Right forelimb (tissue), 1 donor: ENCODE data around the gene DLG2.
"Not testable (repeated sequence)": the region's sequence is repeated elsewhere in the genome, so short reads cannot be mapped to it uniquely, and the experiment has no call there.

Experiments
- DNase-seq: peaks from one replicate; pipeline ENCODE4 v3.0.0-alpha.2; 2018

Gene DLG2

GRCh38 chr11:85301895-85302678 is 325.1 kb downstream of the DLG2 start:
- no peak for DNase-seq

DNA sequence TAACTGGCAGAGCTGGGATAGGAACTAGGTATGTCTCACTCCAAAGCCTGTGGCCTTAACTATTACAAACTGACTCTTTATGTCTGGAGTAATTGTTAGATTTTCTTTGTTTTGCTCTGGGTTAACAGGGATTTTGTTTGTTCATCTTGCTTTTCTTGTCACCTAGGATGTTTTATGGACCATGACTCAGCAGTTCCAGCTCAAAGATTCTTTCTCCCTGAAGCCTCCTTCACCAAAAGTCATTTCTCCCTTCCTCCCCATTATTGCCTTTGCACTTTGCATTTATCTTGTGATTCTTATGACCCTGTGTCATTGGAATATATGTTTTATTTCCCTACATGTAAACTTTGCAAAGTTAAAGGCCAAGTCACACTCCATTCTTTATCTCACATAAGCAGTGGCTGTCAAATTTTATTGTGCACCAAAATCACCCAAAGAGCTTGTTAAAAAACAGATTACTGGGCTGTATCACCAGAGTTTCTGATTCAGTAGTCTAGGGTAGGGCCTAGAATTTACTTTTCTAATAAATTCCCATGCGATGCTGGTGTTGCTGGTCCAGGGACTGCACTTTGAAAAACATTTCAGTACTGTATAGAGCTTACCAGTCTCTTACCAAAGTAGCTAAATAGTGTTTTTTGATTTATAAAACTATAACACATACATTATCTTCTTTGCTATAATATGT is 327.7 kb downstream of the DLG2 start:
- no peak for DNase-seq

DNA sequence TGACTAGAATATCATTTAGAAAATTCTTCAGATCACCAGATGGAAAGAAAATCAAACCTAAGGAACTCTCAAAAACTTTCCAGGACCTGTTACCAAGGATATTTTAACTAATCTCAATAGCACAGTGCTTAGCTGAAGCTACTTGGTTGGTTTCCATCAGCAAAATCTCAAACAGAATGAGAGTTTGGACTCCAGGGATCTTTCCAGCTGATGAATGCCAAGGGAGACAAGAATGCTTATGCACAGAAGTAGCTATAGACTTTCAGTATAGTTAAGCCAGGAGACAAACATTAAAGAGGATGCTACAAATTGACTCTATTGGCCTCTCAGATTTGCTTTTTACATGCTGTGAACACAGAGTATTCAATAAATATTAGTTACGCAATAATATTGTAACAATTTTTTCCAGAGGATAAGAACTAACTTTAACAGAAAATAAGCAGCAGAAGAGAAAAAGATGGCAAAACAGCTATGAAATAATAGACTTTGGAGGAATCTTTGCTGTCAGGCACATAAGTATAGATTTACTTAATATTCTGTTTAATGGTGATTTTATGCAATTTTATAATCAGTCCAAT is 331.4 kb downstream of the DLG2 start:
- DNase-seq: no peak

DNA sequence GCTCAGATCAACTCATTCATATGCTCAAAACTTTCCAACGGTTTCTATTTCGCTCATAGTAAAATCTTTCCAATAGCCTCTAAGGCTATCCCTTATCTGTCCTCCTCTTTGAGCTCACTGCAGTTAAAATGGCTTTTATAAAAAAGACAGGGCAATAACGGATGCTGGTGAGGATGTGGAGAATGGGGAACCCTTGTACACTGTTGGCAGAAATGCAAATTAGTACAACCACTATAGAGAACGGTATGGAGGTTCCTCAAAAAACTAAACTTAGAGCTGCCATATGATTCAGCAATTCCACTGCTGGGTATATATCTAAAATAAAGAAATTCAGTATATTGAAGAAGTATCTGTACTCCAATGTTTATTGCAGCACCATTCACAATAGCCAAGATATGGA is 345.6 kb downstream of the DLG2 start:
- no peak for DNase-seq

DNA sequence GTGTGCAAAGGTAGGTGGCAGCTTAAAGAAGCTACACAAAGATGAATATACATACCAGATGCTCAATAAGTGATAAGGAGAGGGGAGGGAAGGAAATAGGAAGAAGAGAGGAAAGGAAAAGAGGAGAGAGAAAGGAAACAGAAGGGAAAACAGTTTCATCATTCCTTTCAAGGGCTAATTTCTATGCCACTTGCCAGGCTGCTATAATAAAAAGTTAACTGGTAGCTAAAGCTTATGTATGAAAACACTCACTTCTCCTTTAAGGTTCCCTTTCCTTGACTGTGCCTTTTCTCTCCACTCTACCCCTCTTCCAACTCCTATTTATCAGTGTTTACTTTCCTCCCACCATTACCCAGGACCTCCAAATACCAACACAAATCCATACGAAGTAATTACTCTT is 347.9 kb downstream of the DLG2 start:
- DNase-seq: no peak

DNA sequence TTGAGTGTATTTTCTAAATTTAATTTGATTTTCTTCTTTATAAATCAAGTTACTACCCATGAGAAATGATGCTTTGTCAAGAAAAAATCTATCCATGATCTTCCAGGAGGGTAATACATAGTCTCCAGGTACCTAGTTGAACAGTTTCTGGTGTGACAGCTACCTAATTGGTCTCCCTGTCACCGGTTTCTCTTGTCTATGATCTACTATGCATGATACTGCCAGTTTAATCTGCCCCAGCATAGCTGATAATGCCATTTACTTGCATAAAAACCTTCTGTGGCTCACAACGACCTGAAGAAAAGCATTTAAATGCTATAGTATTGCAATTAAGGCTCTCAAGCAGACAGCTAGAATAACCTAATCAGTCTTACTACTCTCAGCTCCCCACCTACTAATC is 349.5 kb downstream of the DLG2 start:
- DNase-seq: no peak

DNA sequence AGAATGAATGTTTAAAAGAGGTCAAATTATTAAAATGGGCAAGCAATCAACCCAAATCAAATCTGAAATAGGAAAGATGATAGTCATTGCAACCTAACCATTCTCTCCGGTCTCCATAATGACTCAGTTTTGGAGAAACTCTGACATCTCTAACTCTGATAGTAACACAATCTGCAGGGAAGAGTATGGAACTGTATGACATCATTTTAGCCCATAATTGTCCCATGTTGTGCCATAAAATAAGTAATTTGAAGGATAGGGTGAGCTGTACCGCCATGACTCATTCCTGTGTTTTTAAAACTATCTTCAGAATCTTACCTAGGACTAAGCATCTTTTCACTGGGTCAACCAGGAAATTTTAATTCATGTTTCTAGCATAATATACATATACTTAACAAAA is 350.8 kb downstream of the DLG2 start:
- no peak for DNase-seq

DNA sequence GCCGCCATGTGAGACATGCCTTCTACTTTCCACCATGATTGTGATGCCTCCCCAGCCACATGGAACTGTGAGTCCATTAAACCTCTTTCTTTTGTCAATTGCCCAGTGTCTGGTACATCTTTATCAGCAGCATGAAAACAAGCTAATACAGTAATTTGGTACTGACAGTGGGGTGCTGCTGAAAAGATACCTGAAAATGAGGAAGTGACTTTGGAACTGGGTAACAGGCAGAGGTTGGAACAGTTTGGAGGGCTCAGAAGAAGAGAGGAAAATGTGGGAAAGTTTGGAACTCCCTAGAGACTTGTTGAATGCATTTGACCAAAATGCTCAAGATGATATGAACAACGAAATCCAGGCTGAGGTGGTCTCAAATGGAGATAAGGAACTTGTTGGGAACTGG is 356.8 kb downstream of the DLG2 start:
- DNase-seq: not testable (repeated sequence)

GRCh38 chr11:85269109-85269508 is 358.0 kb downstream of the DLG2 start:
- DNase-seq: no peak

GRCh38 chr11:85266646-85267045 is 360.5 kb downstream of the DLG2 start:
- DNase-seq: no peak

DNA sequence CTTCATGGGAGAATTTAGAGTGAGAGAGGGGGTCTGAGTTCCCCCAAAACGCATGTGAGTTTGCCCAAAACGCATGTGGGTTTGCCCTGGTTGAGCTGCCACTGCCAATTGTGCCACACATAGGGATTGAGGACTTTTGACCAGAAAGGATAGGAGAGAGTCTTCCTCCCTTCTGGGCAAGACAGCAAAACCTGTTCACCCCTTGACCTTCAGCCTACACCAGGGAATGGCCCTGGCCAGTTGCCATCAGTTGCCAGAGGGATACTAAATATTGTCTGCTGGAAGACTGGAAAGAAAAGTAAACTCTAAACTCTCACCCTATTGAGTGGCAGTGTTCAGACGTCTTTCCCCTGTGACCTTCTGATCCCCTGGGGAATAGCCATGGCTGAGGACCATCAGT is 363.8 kb downstream of the DLG2 start:
- no peak for DNase-seq

DNA sequence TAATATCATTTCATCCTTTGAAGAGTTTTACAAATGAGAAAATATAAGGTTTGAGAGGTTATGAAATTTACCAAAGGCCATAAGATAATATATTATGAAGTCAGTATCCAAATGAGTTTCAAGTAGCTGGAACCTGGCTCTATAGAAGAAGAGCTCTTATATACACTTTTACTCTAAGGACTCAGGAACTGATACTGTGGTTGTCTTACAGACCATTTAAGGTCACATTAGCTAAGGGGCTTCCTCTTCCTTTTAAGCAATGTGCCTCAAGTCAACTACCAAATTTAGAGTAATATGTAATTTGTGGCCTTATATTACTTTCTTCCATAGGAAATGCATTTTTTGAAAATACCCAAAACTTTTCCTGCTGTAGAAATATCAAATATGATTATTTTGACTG is 369.3 kb downstream of the DLG2 start:
- no peak for DNase-seq

GRCh38 chr11:85256433-85256832 is 370.7 kb downstream of the DLG2 start:
- no peak for DNase-seq

DNA sequence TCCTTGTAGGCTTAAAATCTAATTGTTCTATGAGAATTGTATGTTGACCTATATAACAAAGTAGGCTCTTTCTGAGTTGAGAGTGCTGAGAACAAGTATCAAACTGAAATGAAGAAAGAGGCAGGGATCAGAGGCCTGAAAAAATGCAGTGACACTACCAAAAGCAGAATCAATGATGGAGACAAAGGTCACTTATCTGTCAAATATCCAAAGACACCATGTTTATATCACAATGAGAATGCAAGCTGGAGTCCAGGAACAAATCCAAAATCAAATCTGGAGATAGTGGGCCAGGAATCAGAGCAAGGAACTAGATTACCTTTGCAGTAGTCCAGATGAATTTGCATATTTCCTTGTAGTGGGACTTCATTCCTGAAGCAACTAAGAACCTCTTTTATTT is 377.7 kb downstream of the DLG2 start:
- DNase-seq: no peak

GRCh38 chr11:85247797-85248196 is 379.3 kb downstream of the DLG2 start:
- DNase-seq: no peak

DNA sequence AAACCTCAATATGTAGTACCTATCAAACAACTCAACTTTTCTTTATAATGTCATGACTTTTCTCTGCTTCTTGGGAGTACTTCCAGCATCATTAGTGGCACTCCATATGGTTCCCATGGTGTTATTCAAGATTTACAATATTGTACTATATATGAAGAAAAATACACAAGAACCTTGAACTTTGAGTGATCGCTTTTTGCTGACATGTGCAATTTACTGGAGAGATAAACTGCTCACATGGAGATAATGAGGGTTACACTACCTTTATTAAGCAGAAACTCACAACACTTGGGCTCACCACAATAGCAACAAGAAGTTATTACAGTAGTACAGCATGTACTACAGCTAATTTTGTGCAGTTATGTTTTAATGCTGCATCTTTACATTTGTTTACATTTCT is 388.2 kb downstream of the DLG2 start:
- no peak for DNase-seq

DNA sequence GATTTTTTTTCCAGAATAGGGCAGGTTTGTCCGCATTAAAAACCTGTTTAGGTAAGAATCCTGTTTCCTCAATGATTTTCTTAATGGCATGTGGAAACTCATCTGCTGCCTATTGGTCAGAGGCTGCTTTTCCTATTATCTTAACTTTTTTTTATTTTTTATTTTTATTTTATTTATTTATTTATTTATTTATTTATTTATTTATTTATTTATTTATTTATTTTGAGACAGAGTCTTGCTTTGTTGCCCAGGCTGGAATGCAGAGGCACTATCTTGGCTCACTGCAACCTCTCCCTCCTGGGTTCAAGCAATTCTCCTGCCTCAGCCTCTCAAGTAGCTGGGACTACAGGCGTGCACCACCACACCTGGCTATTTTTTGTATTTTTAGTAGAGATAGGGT is 389.1 kb downstream of the DLG2 start:
- DNase-seq: not testable (repeated sequence)

- DNase-seq: no peak
These were observed 390.9 kb downstream of the DLG2 start for GRCh38 chr11:85236211-85236610.

GRCh38 chr11:85232559-85232958 is 394.6 kb downstream of the DLG2 start:
- DNase-seq: no peak

DNA sequence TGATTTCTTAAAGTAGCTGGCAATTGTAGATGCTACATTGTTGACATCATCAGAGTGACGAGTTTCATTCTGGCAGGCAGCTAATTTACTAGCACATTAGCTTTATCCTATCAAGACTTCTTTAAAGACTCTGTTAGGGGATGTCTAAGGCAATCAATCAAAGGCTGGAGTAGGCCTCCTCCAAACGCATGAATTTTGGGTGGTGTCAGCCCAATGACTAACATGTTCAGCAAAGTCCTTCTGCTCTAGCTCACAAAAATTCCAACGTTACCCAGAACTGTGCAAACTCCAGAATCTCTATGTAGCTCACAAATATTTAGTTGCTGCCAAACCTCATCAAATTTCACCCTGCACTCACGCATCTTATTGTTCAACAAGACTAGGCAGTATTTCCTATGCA is 395.6 kb downstream of the DLG2 start:
- no peak for DNase-seq

GRCh38 chr11:85229723-85230122 is 397.4 kb downstream of the DLG2 start:
- not testable (repeated sequence) for DNase-seq

DNA sequence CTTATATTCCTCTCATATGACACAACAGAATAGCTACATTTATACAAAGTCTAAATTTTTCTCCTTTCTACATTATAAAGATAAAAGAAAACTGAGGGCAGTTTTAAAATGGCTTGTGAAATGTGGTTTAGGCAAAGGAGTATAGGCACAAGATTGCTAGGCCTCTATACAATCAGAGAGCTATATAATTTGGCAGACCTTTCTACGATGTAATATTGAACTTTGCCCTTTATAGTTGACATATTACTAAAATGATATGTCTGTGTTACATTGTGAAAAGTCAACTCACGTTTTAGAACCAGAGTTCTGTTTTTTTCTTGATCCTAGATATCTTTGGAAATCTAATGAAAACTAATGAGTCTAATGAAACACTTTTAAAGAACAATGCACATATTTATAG is 430.2 kb downstream of the DLG2 start:
- no peak for DNase-seq

DNA sequence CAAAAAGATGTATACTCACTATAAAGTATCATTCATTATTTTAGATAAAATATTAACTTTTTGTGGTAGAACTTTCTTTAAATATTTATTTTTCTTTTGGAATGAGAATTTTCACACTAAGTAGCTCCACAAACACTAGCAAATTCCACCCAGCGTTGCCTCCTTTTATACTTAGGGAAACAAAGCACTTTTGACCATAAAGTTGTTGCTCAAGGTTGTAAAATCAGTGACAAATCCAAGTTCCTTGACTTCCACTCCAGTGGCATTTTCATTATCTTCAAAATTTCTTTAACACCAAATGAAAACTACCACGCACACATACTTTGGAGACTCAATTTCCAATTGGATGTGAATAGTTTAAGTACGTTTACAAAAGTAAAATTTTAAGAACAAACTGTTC is 431.2 kb downstream of the DLG2 start:
- DNase-seq: no peak

DNA sequence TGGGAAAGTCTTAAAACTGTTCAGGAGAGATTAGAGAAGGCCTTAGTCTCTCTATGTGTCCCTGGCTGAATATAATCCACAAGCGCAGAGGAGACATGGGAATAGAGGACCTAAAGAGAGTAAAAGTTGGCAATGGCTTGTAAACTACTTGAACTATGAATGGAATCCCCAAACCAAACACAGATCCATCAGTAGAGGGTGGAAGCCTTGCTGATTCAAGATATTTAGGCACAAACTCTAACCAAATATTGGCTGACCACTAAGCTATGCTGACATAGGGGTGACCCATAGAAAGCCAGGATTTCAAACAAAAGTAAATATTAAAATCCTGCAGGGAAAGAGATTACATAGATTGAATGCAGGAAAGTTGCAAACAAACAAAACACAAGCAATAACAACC is 439.2 kb downstream of the DLG2 start:
- no peak for DNase-seq
